Measurements from ENCODE around the gene VGLL4.
"Not testable (repeated sequence)": the region's sequence is repeated elsewhere in the genome, so short reads cannot be mapped to it uniquely, and the experiment has no call there.

The VGLL4 gene

GRCh38 chr3:11534011-11534792, 109.5 kb downstream of the VGLL4 start:
- intact Hi-C loops (cut with DNase I), result no loop called here
- DNase-seq, result peak in 6 of 42 donors; percentile 23 to 65 (median 40)

- peak in 1 of 42 donors; percentile 23 for DNase-seq
- intact Hi-C loops (cut with DNase I), result no loop called here
These were observed 110.8 kb downstream of the VGLL4 start for GRCh38 chr3:11532931-11533391.

GRCh38 chr3:11530153-11530721, 113.5 kb downstream of the VGLL4 start:
- intact Hi-C loops (cut with DNase I), result no loop called here
- DNase-seq, result peak in 23 of 42 donors; percentile 27 to 72 (median 44)

GRCh38 chr3:11529281-11529680, 114.4 kb downstream of the VGLL4 start:
- DNase-seq, result no peak
- intact Hi-C loops (cut with DNase I), result no loop called here

GRCh38 chr3:11526121-11526520, 117.6 kb downstream of the VGLL4 start:
- DNase-seq; intact Hi-C loops (cut with DNase I): not testable (repeated sequence)

- no peak for DNase-seq
- intact Hi-C loops (cut with DNase I), result no loop called here
These were observed 120.1 kb downstream of the VGLL4 start for GRCh38 chr3:11523572-11524101.

- intact Hi-C loops (cut with DNase I), result no loop called here
- DNase-seq, result peak in 27 of 42 donors; percentile 15 to 73 (median 39)
These were observed 120.7 kb downstream of the VGLL4 start for GRCh38 chr3:11522953-11523571.

GRCh38 chr3:11522398-11522715, 121.4 kb downstream of the VGLL4 start:
- intact Hi-C loops (cut with DNase I), result no loop called here
- DNase-seq, result no peak

- no peak for DNase-seq
- intact Hi-C loops (cut with DNase I), result no loop called here
These were observed 122.5 kb downstream of the VGLL4 start for GRCh38 chr3:11521167-11521566.

GRCh38 chr3:11517601-11518000, 126.1 kb downstream of the VGLL4 start:
- intact Hi-C loops (cut with DNase I), result no loop called here
- DNase-seq, result peak in 1 of 42 donors; percentile 58

GRCh38 chr3:11514191-11514821, 129.4 kb downstream of the VGLL4 start:
- intact Hi-C loops (cut with DNase I), result no loop called here
- DNase-seq, result peak in 9 of 42 donors; percentile 10 to 48 (median 22)

GRCh38 chr3:11513817-11514135, 129.9 kb downstream of the VGLL4 start:
- intact Hi-C loops (cut with DNase I), result no loop called here
- DNase-seq, result peak in 1 of 42 donors; percentile 15

- DNase-seq, result peak in 3 of 42 donors; percentile 10 to 31 (median 11)
- intact Hi-C loops (cut with DNase I), result not testable (repeated sequence)
These were observed 130.4 kb downstream of the VGLL4 start for GRCh38 chr3:11513125-11513816.

GRCh38 chr3:11511606-11512005, 132.1 kb downstream of the VGLL4 start:
- intact Hi-C loops (cut with DNase I), result not testable (repeated sequence)
- DNase-seq, result peak in 3 of 42 donors; percentile 1 to 18 (median 12)

GRCh38 chr3:11510356-11510755, 133.4 kb downstream of the VGLL4 start:
- DNase-seq, result peak in 4 of 42 donors; percentile 17 to 59 (median 32)
- intact Hi-C loops (cut with DNase I), result no loop called here

GRCh38 chr3:11510001-11510340, 133.7 kb downstream of the VGLL4 start:
- peak in 3 of 42 donors; percentile 12 to 45 (median 22) for DNase-seq
- intact Hi-C loops (cut with DNase I), result no loop called here

- intact Hi-C loops (cut with DNase I), result no loop called here
- peak in 22 of 42 donors; percentile 15 to 63 (median 34) for DNase-seq
These were observed 134.3 kb downstream of the VGLL4 start for GRCh38 chr3:11509173-11510000.
